ENCODE results near the gene TTK.

Gene TTK

DNA sequence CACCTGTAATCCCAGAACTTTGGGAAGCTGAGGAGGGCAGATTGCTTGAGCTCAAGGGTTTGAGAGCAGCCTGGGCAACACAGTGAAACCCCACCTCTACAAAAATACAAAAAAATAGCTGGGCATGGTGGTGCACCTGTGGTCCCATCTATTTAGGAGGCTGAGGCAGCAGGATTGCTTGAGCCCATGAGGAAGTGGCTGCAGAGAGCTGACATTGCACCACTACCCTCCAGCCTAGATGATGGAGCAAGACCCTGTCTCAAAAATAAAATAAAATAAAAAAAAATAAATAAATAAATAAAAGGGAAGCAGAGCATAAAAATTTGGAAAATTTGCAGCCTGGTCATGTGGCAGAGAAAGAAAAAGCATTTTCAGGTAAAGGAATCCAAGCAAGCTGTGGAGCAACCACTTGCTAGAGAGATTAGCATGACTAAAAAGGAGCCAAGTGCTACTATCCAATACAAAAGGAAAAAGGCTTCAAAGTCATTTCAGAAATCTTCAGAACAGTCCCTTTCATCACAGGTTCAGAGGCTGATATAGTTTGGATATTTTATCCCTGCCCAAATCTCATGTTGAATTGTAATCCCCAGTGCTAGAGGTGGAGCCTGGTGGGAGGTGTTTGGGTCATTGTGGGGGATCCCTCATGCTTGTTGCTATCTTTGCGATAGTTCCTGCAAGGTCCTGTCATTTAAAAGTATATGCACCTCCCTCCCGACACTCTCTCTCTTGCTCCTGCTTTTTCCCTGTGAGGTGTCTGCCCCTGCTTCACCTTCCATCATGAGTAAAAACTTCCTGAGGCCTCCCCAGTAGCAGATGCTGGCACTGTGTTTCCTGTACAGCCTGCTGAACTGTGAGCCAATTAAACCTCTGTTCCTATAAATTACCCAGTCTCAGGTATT is 11.2 kb upstream of the TTK start:
- POLR2A ChIA-PET: no interaction called here
- no peaks in the 10 kb centered on the region for H3K36me3 ChIP-seq (ENCODE audit: control insufficient read depth in 2 of 2, insufficient read depth in 1 of 2, low read length in 2 of 2)
- TF ChIP-seq ZFP3 (tag by site-specific recombination; IDR thresholded peaks at IDR 0.05; ENCODE audit: low read depth) (no peak), ZNF37A (tag by site-specific recombination; IDR thresholded peaks at IDR 0.05) (no peak), ZNF248 (tag by site-specific recombination; IDR thresholded peaks at IDR 0.05) (no peak), KLF1 (tag by site-specific recombination; IDR thresholded peaks at IDR 0.05) (no peak), ZNF16 (tag by site-specific recombination; IDR thresholded peaks at IDR 0.05; ENCODE audit: low read depth) (no peak), ZNF777 (tag by site-specific recombination; IDR thresholded peaks at IDR 0.05; ENCODE audit: borderline replicate concordance) (no peak), ZNF530 (tag by site-specific recombination; IDR thresholded peaks at IDR 0.05; ENCODE audit: low read depth) (no peak), ZNF776 (tag by site-specific recombination; IDR thresholded peaks at IDR 0.05; ENCODE audit: borderline replicate concordance) (no peak), ZNF132 (tag by site-specific recombination; IDR thresholded peaks at IDR 0.05; ENCODE audit: borderline replicate concordance) (no peak), ZNF677 (tag by site-specific recombination; IDR thresholded peaks at IDR 0.05) (no peak), ZNF518A (tag by site-specific recombination; conservative IDR thresholded peaks at IDR 0.05; ENCODE audit: low read depth) (no peak), ZNF10 (tag by site-specific recombination; IDR thresholded peaks at IDR 0.05) (no peak), MZF1 (tag by site-specific recombination; IDR thresholded peaks at IDR 0.05; ENCODE audit: borderline replicate concordance) (no peak), ZNF768 (tag by site-specific recombination; IDR thresholded peaks at IDR 0.05) (no peak)
- TF ChIP-seq, protein P1, sequence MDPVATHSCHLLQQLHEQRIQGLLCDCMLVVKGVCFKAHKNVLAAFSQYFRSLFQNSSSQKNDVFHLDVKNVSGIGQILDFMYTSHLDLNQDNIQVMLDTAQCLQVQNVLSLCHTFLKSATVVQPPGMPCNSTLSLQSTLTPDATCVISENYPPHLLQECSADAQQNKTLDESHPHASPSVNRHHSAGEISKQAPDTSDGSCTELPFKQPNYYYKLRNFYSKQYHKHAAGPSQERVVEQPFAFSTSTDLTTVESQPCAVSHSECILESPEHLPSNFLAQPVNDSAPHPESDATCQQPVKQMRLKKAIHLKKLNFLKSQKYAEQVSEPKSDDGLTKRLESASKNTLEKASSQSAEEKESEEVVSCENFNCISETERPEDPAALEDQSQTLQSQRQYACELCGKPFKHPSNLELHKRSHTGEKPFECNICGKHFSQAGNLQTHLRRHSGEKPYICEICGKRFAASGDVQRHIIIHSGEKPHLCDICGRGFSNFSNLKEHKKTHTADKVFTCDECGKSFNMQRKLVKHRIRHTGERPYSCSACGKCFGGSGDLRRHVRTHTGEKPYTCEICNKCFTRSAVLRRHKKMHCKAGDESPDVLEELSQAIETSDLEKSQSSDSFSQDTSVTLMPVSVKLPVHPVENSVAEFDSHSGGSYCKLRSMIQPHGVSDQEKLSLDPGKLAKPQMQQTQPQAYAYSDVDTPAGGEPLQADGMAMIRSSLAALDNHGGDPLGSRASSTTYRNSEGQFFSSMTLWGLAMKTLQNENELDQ (tag by site-specific recombination; IDR thresholded peaks at IDR 0.05; ENCODE audit: low read depth): no peak
- TF ChIP-seq, protein P2, sequence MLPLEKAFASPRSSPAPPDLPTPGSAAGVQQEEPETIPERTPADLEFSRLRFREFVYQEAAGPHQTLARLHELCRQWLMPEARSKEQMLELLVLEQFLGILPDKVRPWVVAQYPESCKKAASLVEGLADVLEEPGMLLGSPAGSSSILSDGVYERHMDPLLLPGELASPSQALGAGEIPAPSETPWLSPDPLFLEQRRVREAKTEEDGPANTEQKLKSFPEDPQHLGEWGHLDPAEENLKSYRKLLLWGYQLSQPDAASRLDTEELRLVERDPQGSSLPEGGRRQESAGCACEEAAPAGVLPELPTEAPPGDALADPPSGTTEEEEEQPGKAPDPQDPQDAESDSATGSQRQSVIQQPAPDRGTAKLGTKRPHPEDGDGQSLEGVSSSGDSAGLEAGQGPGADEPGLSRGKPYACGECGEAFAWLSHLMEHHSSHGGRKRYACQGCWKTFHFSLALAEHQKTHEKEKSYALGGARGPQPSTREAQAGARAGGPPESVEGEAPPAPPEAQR (tag by site-specific recombination; IDR thresholded peaks at IDR 0.05): no peak

More for the DNA sequence above, 11.2 kb upstream of the TTK start:
- no peak overlapping the region for H3K4me3 ChIP-seq (ENCODE audit: low read depth, low read length)
- H3K27ac ChIP-seq (ENCODE audit: extremely low read depth, low read depth, low read length): no peak overlapping the region
- CTCF ChIA-PET: interaction anchor here (1.1 kb wide), 1 partner anchor 11 kb away, joined by 4 read pairs; no protein-coding TSS in a partner anchor
- H3K9me3 ChIP-seq (ENCODE audit: control insufficient read depth, insufficient read depth, low read depth, low read length): no peaks in the 10 kb centered on the region
- no peaks in the 10 kb centered on the region for H3K4me1 ChIP-seq (ENCODE audit: control insufficient read depth, insufficient read depth, low read length)

Measured in HEK293 (cell line).